Motor neuron (in vitro differentiated cells): Measurements from ENCODE around the gene SPINDOC. TPM values are rescaled to one million over a fixed set of nuclear protein-coding genes. Genes with fewer than 3 reads are reported as not detected.

Experiments used
- ATAC-seq, 8 experiments: fragments of 200-7000 bp; cut with Tn5 transposase; replicated peaks in 6 of 8; 2 replicates each; pipeline ENCODE4 v1.8.0; 2021; ENCODE audit warnings: mild to moderate bottlenecking in 8 of 8, moderate library complexity in 8 of 8
- H3K27ac ChIP-seq, 2 donors: fragments of 250-450 bp; sonication (Bioruptor Pico); 2 replicates each; pipeline ENCODE4 v1.9.0; 2021; ENCODE audit warnings: antibody characterized with exemption in 2 of 2, mild to moderate bottlenecking in 2 of 2, moderate library complexity in 1 of 2
- H3K4me1 ChIP-seq, 2 donors: fragments of 250-450 bp; sonication (Bioruptor Pico); replicated peaks in 1 of 2; 2 replicates each; pipeline ENCODE4 v1.6.1; 2021; ENCODE audit warnings: antibody characterized with exemption in 2 of 2, mild to moderate bottlenecking in 2 of 2, moderate library complexity in 1 of 2
- H3K4me3 ChIP-seq, 5 donors: fragments of 250-450 bp; sonication (Bioruptor Pico); 2 replicates each; pipeline ENCODE4 v1.9.0; 2021; ENCODE audit warnings: antibody characterized with exemption in 5 of 5, mild to moderate bottlenecking in 5 of 5, moderate library complexity in 4 of 5
- WGBS, 10 experiments: fragments of 450-650 bp; shearing (Covaris generic); methylation state at CpG; one replicate each; pipeline ENCODE4 v1.0.0; 2022; 5-methylcytosine and 5-hydroxymethylcytosine counted together
- in situ Hi-C, 9 experiments: fragments of 400-800 bp; cut with MboI; loops; one replicate each; pipeline ENCODE4 v1.15.0; 2021; ENCODE audit warnings: low sequenced_read_pairs in 9 of 9, low pct_unique_long_range_greater_than_20kb in 2 of 9; ENCODE audit not compliant: unreplicated experiment in 9 of 9
- total RNA-seq, 8 experiments: library from RNA; unstranded; fragments of 300-600 nt; gene quantifications; 2 replicates each; pipeline versions ENCODE4 v1.2.3 to v1.2.4, GENCODE V29; 2022

Gene SPINDOC
- 10 to 100 TPM; 16.6 to 61.5 (median 23.5) TPM for total RNA-seq

DNA sequence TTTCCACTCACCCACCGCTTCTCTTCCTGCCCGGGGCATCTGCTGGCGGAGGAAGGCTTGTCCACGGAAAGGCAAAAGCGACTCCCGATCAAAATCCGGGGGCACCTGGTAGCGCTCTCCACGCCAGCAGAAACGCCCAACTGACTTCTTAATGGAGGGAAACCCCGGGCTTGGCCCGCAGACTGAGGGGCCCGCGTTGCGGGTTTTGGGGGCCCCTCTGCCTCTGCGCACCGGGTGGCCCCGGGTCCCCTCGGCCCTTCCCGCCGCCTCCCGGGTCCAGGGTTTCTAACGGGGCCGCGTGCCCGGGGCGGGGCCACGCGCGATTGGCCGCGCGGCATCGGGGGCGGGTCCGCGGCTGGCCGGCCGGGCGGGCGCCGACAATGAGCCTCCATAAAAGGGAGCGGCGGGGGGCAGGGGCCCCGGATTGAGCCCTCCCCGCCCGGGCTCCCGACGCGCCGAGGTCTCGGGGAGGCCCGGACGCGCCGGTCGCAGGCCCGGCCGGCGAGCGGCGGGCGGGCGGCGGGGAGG lies at the start of gene SPINDOC:
Gene SPINDOC (plus strand): TSS at position 422 of the 528 bp plus-strand sequence. CDS start 231 bp downstream, outside the sequence.
- H3K27ac ChIP-seq, result peak within 1 kb of the TSS; percentile 74 to 89
- 0 to 6% (median 2%) methylated on average over 2 to 8 of the region's 65 CpGs; no CpG with 5 or more reads in 6 of the 10 experiments for WGBS, 10 experiments
- in situ Hi-C loops, result no loop called here
- H3K4me3 ChIP-seq, result peak within 1 kb of the TSS; percentile 67 to 92 (median 79)
- ATAC-seq, result peak; percentile 86 to 90 (median 87)
- H3K4me1 ChIP-seq, result peaks cover 9 to 21% of the 10 kb centered on the region in 2 donors

GRCh38 chr11:63763496-63764339 lies 49.5 kb upstream of the SPINDOC start:
- Histone ChIP-seq H3K27ac (peak overlapping the region; percentile 87 to 94), H3K4me3 (peak overlapping the region; percentile 30 to 52 (median 38)), H3K4me1 (peaks cover 47 to 57% of the 10 kb centered on the region in 2 donors)
- peak in 5 of 8 experiments; percentile 1 to 20 (median 2) for ATAC-seq
- in situ Hi-C loops, result no loop called here
- WGBS, 10 experiments, result 20% methylated on average over 1 of the region's 82 CpGs; no CpG with 5 or more reads in 9 of the 10 experiments

DNA sequence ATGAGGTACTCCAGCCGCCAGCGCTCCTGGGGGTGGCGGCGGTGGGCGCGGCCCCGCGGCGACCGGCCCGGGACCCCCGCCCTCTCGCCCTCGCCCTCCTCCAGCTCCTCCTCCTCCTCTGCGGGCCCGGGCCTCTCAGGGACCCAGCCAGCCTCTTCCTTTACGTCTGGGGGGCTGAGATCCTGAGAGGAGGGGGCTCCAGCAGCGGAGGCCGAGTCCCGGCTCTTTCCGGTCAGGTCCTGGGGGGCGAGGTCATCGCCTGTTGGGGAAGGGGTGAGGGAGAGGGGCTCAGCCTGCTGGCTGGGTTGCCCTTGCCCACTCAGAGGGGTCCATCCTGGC lies 48.9 kb upstream of the SPINDOC start:
- in situ Hi-C loops, result no loop called here
- 100% methylated on average over 1 of the region's 23 CpGs; no CpG with 5 or more reads in 9 of the 10 experiments for WGBS, 10 experiments
- Histone ChIP-seq H3K4me3 (peak overlapping the region; percentile 30 to 52 (median 38)), H3K4me1 (peaks cover 47 to 57% of the 10 kb centered on the region in 2 donors), H3K27ac (peak overlapping the region; percentile 87 to 94)
- ATAC-seq, result no peak

DNA sequence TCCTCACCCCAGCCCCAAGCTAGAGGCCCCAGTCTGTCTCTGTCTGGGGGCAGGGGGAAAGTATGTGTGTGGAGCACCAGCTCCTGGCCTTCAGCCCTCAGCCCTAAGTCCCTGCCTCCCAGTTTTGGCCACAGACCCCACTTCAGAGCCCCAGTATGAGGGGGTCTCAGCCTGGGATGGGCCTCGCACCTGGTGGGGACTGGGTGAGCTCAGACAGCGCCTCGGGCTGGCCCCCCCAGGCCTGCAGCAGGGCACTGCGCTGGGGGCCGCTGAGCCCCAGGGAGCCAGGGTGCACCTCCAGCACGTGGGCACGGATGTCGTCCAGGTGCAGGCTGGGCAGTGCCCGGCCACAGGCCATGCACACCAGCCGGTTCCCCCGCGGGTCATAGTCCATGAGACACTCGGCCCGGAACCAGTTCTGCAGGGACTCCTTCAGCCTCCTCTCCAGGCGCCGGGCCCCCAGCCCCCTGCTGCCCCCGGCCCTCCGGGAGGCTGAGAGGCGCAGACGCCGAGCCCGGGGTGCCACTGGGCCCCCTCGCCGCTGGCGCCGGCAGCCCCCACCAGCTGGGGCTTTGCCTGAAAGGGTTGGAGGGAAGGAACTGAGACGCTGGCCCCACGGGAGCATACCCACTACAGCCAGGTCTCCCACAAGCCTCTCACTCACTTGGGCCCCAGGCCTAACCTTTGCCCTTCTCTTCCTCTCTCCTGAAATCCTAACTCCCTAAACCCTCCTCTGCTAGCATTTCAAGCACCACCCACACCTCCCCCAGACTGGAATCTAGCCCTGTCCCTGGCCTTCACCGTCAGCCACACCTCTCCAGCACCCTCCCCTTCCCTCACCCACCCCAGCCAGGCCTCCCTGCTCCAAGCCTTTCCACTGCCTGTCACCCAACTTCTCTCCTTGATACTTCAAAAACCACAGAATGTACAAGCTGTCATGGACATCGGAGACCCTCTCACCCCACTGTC lies 48.3 kb upstream of the SPINDOC start:
- Histone ChIP-seq H3K27ac (peak overlapping the region; percentile 87 to 94), H3K4me3 (peak overlapping the region in 2 of 5 donors; percentile 50 to 52), H3K4me1 (peaks cover 49 to 57% of the 10 kb centered on the region in 2 donors)
- no CpG with 5 or more reads among the region's 30 CpGs for WGBS, 10 experiments
- in situ Hi-C loops, result no loop called here
- ATAC-seq, result no peak

DNA sequence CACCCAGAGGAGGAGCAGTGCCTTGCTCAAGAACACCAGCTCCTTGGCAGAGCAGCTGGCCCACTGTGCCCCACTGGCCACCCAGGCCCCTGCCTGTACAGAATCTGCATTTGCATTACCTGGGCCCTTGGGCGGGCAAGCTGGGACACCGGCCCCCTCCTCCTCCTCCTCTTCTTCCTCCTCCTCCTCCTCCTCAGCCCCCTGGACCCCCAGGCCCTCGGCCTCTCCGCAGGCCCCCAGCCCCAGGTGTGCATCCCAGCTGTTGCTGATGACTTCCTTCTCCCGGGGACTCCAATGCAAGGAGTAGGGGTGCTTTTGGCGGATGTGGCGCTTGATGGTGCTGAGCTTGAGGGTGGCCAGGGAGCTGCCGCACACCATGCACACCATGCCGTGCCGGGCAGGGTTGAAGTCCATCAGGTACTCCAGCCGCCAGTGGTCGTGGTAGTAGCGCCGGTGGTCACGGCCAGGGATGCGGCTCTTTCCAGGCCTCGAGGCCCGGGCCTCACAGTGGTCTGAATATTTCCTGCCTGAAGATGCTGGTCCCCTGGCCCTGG lies 47.5 kb upstream of the SPINDOC start:
- Histone ChIP-seq H3K4me1 (peaks cover 45 to 55% of the 10 kb centered on the region in 2 donors), H3K4me3 (peak overlapping the region in 3 of 5 donors; percentile 77 to 99 (median 98)), H3K27ac (peak overlapping the region; percentile 96 to 98)
- whole genome bisulfite sequencing, 10 experiments, result 20 to 90% methylated on average over 1 to 2 of the region's 18 CpGs; no CpG with 5 or more reads in 8 of the 10 experiments
- no peak for ATAC-seq
- in situ Hi-C loops, result no loop called here

- in situ Hi-C loops, result no loop called here
- WGBS, 10 experiments, result 40 to 80% (median 47%) methylated on average over 1 to 5 of the region's 7 CpGs; no CpG with 5 or more reads in 5 of the 10 experiments
- Histone ChIP-seq H3K4me1 (peaks cover 38 to 45% of the 10 kb centered on the region in 2 donors), H3K27ac (peak overlapping the region; percentile 96 to 98), H3K4me3 (peak overlapping the region; percentile 77 to 99 (median 95))
- peak in 4 of 8 experiments; percentile 1 to 4 (median 2) for ATAC-seq
Measured at GRCh38 chr11:63766531-63767235, 46.6 kb upstream of the SPINDOC start.

DNA sequence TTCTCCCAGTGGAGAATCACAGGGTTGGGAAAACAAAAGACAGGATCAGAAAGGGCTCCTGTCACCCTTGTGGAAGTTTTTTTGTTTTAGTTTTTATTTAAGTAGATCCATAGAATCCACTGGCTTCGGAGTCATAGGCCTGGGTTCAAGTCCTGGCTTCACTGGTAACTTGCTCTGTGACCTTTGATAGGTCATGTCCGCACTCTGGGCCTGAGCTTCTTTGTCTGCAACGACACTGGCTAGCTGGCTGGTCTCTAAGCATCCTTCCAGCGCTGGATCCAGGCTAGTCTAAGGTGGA lies 46.0 kb upstream of the SPINDOC start:
- 0 to 71% (median 3%) methylated on average over 1 to 2 of the region's 4 CpGs; no CpG with 5 or more reads in 4 of the 10 experiments for WGBS, 10 experiments
- H3K4me1 ChIP-seq, result peaks cover 38 to 44% of the 10 kb centered on the region in 2 donors
- peak overlapping the region; percentile 77 to 99 (median 95) for H3K4me3 ChIP-seq
- H3K27ac ChIP-seq, result peak overlapping the region; percentile 96 to 98
- in situ Hi-C loops, result no loop called here
- peak in 4 of 8 experiments; percentile 0 to 3 (median 2) for ATAC-seq

GRCh38 chr11:63767565-63768236 lies 45.6 kb upstream of the SPINDOC start:
- H3K4me1 ChIP-seq, result peaks cover 38 to 44% of the 10 kb centered on the region in 2 donors
- in situ Hi-C loops, result no loop called here
- ATAC-seq, result peak in 7 of 8 experiments; percentile 0 to 27 (median 5)
- peak overlapping the region; percentile 77 to 99 (median 95) for H3K4me3 ChIP-seq
- 0 to 2% (median 0%) methylated on average over 8 to 10 of the region's 34 CpGs; no CpG with 5 or more reads in 4 of the 10 experiments for WGBS, 10 experiments
- H3K27ac ChIP-seq, result peak overlapping the region; percentile 96 to 98

- Histone ChIP-seq H3K4me1 (peaks cover 38 to 39% of the 10 kb centered on the region in 2 donors), H3K4me3 (peak within 1 kb of the TSS; percentile 77 to 99 (median 95)), H3K27ac (peak within 1 kb of the TSS; percentile 96 to 98)
- no CpG with 5 or more reads among the region's 113 CpGs for WGBS, 10 experiments
- ATAC-seq, result peak; percentile 35 to 67 (median 43)
- in situ Hi-C loops, result no loop called here
Measured at GRCh38 chr11:63768237-63769041, 44.8 kb upstream of the SPINDOC start, which contains the start of gene ZFTA. Gene ZFTA, minus strand, starts transcription at chr11:63768775. Its CDS starts 153 bp downstream, at chr11:63768622.

DNA sequence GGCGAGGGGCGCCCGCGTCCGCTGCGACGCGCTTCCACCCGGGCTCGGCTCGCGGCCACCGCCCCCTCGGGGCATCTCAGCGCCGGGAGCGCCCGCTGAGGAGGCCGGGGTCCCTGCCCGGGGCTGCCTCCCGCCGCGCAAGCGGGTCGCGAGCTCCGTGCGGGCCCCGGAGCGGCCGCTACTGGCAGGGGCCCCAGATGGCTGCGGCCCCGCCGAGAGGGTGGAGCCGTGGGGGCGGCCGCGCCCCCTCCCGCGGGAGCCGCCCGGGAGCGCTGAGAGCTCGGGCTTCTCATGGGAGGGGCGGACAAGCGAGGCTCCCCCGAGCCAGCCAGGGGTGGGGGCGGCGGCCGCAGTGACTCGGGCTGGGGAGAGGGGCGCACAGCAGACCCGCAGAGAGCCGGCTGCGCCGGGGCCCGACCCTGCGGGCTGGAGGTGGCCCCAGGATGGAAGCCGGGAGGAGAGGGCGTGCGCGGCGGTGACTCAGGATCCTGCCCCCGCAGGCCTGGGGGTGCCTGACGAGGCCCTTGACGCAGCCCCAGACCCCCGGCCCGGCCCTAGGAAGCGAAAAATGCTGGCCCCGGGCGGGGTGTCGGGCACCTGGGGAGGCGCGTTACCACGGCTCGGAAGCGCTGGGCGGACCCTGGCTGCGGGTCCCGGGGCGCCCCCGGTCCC lies 44.1 kb upstream of the SPINDOC start:
- no CpG with 5 or more reads among the region's 82 CpGs for WGBS, 10 experiments
- ATAC-seq, result peak; percentile 23 to 52 (median 36)
- Histone ChIP-seq H3K4me1 (peaks cover 32 to 37% of the 10 kb centered on the region in 2 donors), H3K27ac (peak overlapping the region; percentile 96 to 98), H3K4me3 (peak overlapping the region; percentile 77 to 99 (median 95))
- in situ Hi-C loops, result no loop called here
